Kidney (tissue), 14 donors: ENCODE results near the gene GRAMD1A. TPM values are rescaled to one million over a fixed set of nuclear protein-coding genes. Genes with fewer than 3 reads are reported as not detected.

Experiments
- DNase-seq, 5 donors: peaks; one replicate each; pipeline ENCODE4 v3.0.0-alpha.2; 2013 to 2020
- FAIRE-seq: peaks from 2 replicates; lab custom pipeline; 2012; peaks lifted over from hg19 to GRCh38; lab: Jason Lieb, UNC
- H3K27ac ChIP-seq, 2 donors: one replicate each; pipeline ENCODE4 v1.7.0; 2013; ENCODE audit warnings: low read depth in 2 of 2, low read length in 2 of 2, inconsistent platforms in 1 of 2
- H3K27me3 ChIP-seq: one replicate; pipeline ENCODE4 v1.7.1; 2013; ENCODE audit warnings: low read length, inconsistent platforms; ENCODE audit not compliant: control insufficient read depth, insufficient read depth
- H3K36me3 ChIP-seq, 3 donors: one replicate each; pipeline versions ENCODE4 v1.7.0 to v1.7.1; 2013; ENCODE audit warnings: low read length in 3 of 3, control low read depth in 1 of 3, inconsistent platforms in 1 of 3; ENCODE audit not compliant: insufficient read depth in 3 of 3, control insufficient read depth in 2 of 3
- H3K4me1 ChIP-seq, 3 donors: one replicate each; pipeline versions ENCODE4 v1.7.0 to v1.7.1; 2013; ENCODE audit warnings: low read length in 3 of 3, inconsistent platforms in 1 of 3, low read depth in 1 of 3; ENCODE audit not compliant: control insufficient read depth in 2 of 3, insufficient read depth in 2 of 3
- H3K4me3 ChIP-seq, 3 donors: one replicate each; pipeline versions ENCODE4 v1.7.0 to v1.8.1; 2013; ENCODE audit warnings: low read length in 3 of 3, control low read depth in 1 of 3, inconsistent platforms in 1 of 3
- H3K9ac ChIP-seq, 3 donors: one replicate each; pipeline versions ENCODE4 v1.7.0 to v1.7.1; 2013; ENCODE audit warnings: low read length in 3 of 3, control low read depth in 1 of 3, inconsistent platforms in 1 of 3
- H3K9me3 ChIP-seq, 3 donors: one replicate each; pipeline versions ENCODE4 v1.7.0 to v1.7.1; 2013; ENCODE audit warnings: low read length in 3 of 3, control low read depth in 1 of 3, inconsistent platforms in 1 of 3; ENCODE audit not compliant: control insufficient read depth in 2 of 3, insufficient read depth in 1 of 3
- CTCF ChIP-seq: IDR thresholded peaks from 3 replicates; pipeline ENCODE4 v1.5.1; 2012; ENCODE audit warnings: mild to moderate bottlenecking, moderate library complexity, borderline replicate concordance; ENCODE audit not compliant: insufficient read depth; ENCODE audit errors: extremely low read depth
- intact Hi-C: fragments of 100-400 bp; cut with DNase I; formaldehyde crosslinking; loops from one replicate; pipeline ENCODE4 v1.11.1; 2022
- polyA plus RNA-seq: library from polyadenylated mRNA; stranded (reverse); fragments of 350-450 nt; fragmentation: Illumina TruSeq; extraction: RNeasy Lipid Tissue Mini Kit (QIAGEN cat#74804); gene quantifications from one replicate; pipeline ENCODE4 v1.2.3, GENCODE V29; 2014; ENCODE audit warnings: low read depth, low replicate concordance; ENCODE audit not compliant: insufficient read depth
- total RNA-seq: library from RNA; stranded (reverse); fragmentation: NEBNext Ultra II Directional; extraction: Animal tissue kit (Norgen Biotek cat#: 25700); gene quantifications from one replicate; pipeline ENCODE4 v1.2.1, GENCODE V29; 2021
- donor health status: control.
- donor health status: control.
- donor health status: control.
- donor health status: control.
- donor health status: control.
- donor health status: DM: yes; HTN: yes; CAD: no.
- donor health status: Normal renal cell carcinoma (clear cell type).

Gene GRAMD1A
- total and polyA plus RNA-seq, 2 donors from 2014 or later = 29.8 to 87.3 TPM

DNA sequence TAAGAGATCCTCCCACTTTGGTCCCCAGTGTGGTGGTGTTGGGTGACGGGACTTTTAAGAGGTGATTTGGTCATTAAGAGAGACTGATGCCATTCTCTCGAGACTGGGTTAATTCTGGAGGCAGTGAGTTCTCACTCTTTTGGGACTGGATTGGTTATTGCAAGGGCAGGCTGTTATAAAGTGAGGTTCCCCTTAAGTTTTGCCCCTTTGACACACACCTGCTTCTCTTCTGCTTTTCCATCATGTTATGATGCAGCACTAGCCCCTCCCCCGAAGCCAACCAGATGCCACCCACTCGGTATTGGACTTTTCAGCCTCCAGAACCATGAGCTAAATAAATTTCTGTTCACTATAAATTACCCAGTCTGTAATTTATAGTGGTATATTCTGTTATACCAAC lies 16.3 kb upstream of the GRAMD1A start:
- Histone ChIP-seq H3K27me3 (no peaks in the 10 kb centered on the region), H3K4me3 (no peak overlapping the region), H3K27ac (no peak overlapping the region), H3K36me3 (no peaks in the 10 kb centered on the region), H3K9me3 (no peaks in the 10 kb centered on the region), H3K4me1 (no peaks in the 10 kb centered on the region), H3K9ac (no peak overlapping the region)
- TF ChIP-seq CTCF = no peak
- no peak for FAIRE-seq
- peak in 2 of 5 donors; percentile 4 to 22 for DNase-seq
- intact Hi-C loops = no loop called here

DNA sequence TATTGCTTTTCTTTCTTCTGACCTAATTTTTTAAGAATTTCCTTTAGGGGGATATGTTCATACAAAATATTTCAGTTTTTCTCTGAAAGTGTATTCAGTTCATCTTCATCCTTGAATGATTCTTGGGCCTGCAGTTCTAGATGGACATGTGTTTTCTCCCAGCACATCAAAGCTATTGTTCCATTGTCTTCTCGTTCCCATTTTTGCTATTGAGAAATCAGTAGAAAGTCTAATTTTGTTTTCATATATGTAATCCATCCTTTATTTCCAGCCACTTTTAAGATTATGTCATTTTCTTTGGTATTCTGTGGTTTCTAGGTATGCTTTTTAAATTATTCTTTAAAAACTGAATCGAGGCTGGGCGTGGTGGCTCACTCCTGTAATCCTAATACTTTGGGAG lies 15.8 kb upstream of the GRAMD1A start:
- Histone ChIP-seq H3K36me3 (no peaks in the 10 kb centered on the region), H3K27me3 (no peaks in the 10 kb centered on the region), H3K9ac (no peak overlapping the region), H3K4me3 (no peak overlapping the region), H3K9me3 (no peaks in the 10 kb centered on the region), H3K27ac (no peak overlapping the region), H3K4me1 (no peaks in the 10 kb centered on the region)
- DNase-seq (no peak), FAIRE-seq (no peak)
- intact Hi-C loops = no loop called here
- TF ChIP-seq CTCF = no peak

- no peak for FAIRE-seq
- H3K36me3 ChIP-seq = no peaks in the 10 kb centered on the region
- peak overlapping the region; percentile 45 to 49 for H3K27ac ChIP-seq
- peak in 4 of 5 donors; percentile 28 to 76 (median 54) for DNase-seq
- intact Hi-C loops = no loop called here
- no peaks in the 10 kb centered on the region for H3K9me3 ChIP-seq
- no peak for TF ChIP-seq CTCF
- no peak overlapping the region for H3K4me3 ChIP-seq
- no peaks in the 10 kb centered on the region for H3K4me1 ChIP-seq
- no peaks in the 10 kb centered on the region for H3K27me3 ChIP-seq
- no peak overlapping the region for H3K9ac ChIP-seq
These were observed 14.7 kb upstream of the GRAMD1A start for GRCh38 chr19:34985249-34986022.
